OCI-LY7 (cell line): ENCODE measurements around the gene ADAM15. TPM values are rescaled to one million over a fixed set of nuclear protein-coding genes. Genes with fewer than 3 reads are reported as not detected.
A peak's percentile ranks its signal among the peaks of the same experiment; 100 is the strongest.

Experiments
- BruUV-seq: library from RNA; stranded (reverse); fragments of 400-500 nt; replicated peaks from 2 replicates; lab custom pipeline; 2021; lab: Mats Ljungman, UMichigan
- CTCF ChIA-PET: fragments of 300-600 bp; sonication (Branson Sonifier 250); formaldehyde crosslinking; loops from one replicate; lab custom pipeline; 2022; ENCODE audit warnings: antibody characterized with exemption; ENCODE audit not compliant: unreplicated experiment; lab: Charles Lee
- POLR2A ChIA-PET: fragments of 300-600 bp; sonication (Branson Sonifier 250); formaldehyde crosslinking; loops from one replicate; lab custom pipeline; 2022; ENCODE audit warnings: antibody characterized with exemption; lab: Charles Lee
- DNase-seq: peaks from one replicate; pipeline ENCODE4 v3.0.0-alpha.2; 2015; ENCODE audit warnings: low spot score
- H2AFZ ChIP-seq: fragments of 200-600 bp; sonication (generic), shearing (Covaris generic); 2 replicates; pipeline ENCODE4 v1.6.1; 2014; ENCODE audit warnings: mild to moderate bottlenecking, antibody characterized with exemption, low read length, moderate library complexity
- H3K27ac ChIP-seq: fragments of 200-600 bp; sonication (generic); 2 replicates; pipeline ENCODE4 v1.5.1; 2014; ENCODE audit warnings: mixed run types, low read depth, mild to moderate bottlenecking, moderate library complexity, low read length, inconsistent platforms; ENCODE audit not compliant: poor library complexity, severe bottlenecking
- H3K36me3 ChIP-seq: fragments of 200-600 bp; sonication (generic); 2 replicates; pipeline ENCODE4 v1.6.1; 2014; ENCODE audit warnings: mild to moderate bottlenecking, antibody characterized with exemption, low read length, moderate library complexity, mixed read lengths; ENCODE audit not compliant: insufficient read depth
- H3K4me1 ChIP-seq: fragments of 200-600 bp; sonication (generic); 2 replicates; pipeline ENCODE4 v1.5.1; 2014; ENCODE audit warnings: mild to moderate bottlenecking, low read length; ENCODE audit not compliant: insufficient read depth, poor library complexity, severe bottlenecking
- H3K4me2 ChIP-seq: fragments of 200-600 bp; sonication (generic); 2 replicates; pipeline ENCODE4 v1.6.1; 2014; ENCODE audit warnings: mild to moderate bottlenecking, low read length
- H3K4me3 ChIP-seq: fragments of 200-600 bp; sonication (generic); 2 replicates; pipeline ENCODE4 v1.5.1; 2014; ENCODE audit warnings: mild to moderate bottlenecking, low read depth, low read length; ENCODE audit not compliant: poor library complexity, severe bottlenecking
- H3K79me2 ChIP-seq: fragments of 200-600 bp; sonication (generic); 2 replicates; pipeline ENCODE4 v1.6.1; 2016; ENCODE audit warnings: low read depth, mild to moderate bottlenecking, low read length, moderate library complexity, mixed read lengths; ENCODE audit not compliant: insufficient read depth
- H3K9me2 ChIP-seq: fragments of 200-600 bp; sonication (generic); 2 replicates; pipeline ENCODE4 v1.6.1; 2016; ENCODE audit warnings: mild to moderate bottlenecking, low read length, mixed read lengths; ENCODE audit not compliant: insufficient read depth
- H3K9me3 ChIP-seq: fragments of 200-600 bp; sonication (generic); 2 replicates; pipeline ENCODE4 v1.6.1; 2014; ENCODE audit warnings: mild to moderate bottlenecking, mixed run types, low read length, mixed read lengths
- H4K20me1 ChIP-seq: fragments of 200-600 bp; sonication (generic); 2 replicates; pipeline ENCODE4 v1.6.1; 2014; ENCODE audit warnings: mild to moderate bottlenecking, antibody characterized with exemption, low read length, moderate library complexity, mixed read lengths; ENCODE audit not compliant: insufficient read depth
- EZH2phosphoT487 ChIP-seq: fragments of 200-600 bp; sonication (generic); IDR thresholded peaks from 2 replicates; pipeline ENCODE4 v1.6.1; 2018; ENCODE audit warnings: low read depth, borderline replicate concordance, mild to moderate bottlenecking, mixed run types, antibody characterized with exemption, low read length, moderate library complexity, mixed read lengths
- intact Hi-C: fragments of 100-400 bp; cut with micrococcal nuclease; formaldehyde crosslinking; loops from one replicate; pipeline ENCODE4 v1.10.0; 2022; ENCODE audit not compliant: unreplicated experiment
- total RNA-seq, 2 experiments: library from RNA; depleted of rRNA in 1 of 2; stranded (reverse); fragments of >200 nt in 1 of 2; shearing (Covaris generic) in 1 of 2; gene quantifications; 2 replicates each; pipeline ENCODE4 v1.2.3, GENCODE V29; 2014 to 2022
- TF ChIP-seq, protein P1 (sequence below): fragments of 200-600 bp; sonication (generic); conservative IDR thresholded peaks from 2 replicates; pipeline ENCODE4 v1.5.1; 2014; ENCODE audit warnings: mild to moderate bottlenecking, antibody characterized with exemption, low read length, moderate library complexity, mixed read lengths

The ADAM15 gene
- total RNA-seq, 2 experiments from 2014 or later: 19.7 to 56.1 TPM

GRCh38 chr1:155008015-155008941, 42.8 kb upstream of the ADAM15 start:
- Histone ChIP-seq H3K4me3 (no peak overlapping the region), H3K4me2 (peak overlapping the region; percentile 35), H3K9me3 (no peaks in the 10 kb centered on the region), H3K4me1 (peaks cover 76% of the 10 kb centered on the region), H3K9me2 (no peaks in the 10 kb centered on the region), H3K79me2 (peaks cover 4% of the 10 kb centered on the region; the same call in 1 of the 2 replicates), H3K36me3 (no peaks in the 10 kb centered on the region), H2AFZ (no peak overlapping the region), H3K27ac (no peak overlapping the region), H4K20me1 (no peaks in the 10 kb centered on the region)
- BruUV-seq: no TSS peak
- no peak for TF ChIP-seq EZH2phosphoT487
- TF ChIP-seq, protein P1, sequence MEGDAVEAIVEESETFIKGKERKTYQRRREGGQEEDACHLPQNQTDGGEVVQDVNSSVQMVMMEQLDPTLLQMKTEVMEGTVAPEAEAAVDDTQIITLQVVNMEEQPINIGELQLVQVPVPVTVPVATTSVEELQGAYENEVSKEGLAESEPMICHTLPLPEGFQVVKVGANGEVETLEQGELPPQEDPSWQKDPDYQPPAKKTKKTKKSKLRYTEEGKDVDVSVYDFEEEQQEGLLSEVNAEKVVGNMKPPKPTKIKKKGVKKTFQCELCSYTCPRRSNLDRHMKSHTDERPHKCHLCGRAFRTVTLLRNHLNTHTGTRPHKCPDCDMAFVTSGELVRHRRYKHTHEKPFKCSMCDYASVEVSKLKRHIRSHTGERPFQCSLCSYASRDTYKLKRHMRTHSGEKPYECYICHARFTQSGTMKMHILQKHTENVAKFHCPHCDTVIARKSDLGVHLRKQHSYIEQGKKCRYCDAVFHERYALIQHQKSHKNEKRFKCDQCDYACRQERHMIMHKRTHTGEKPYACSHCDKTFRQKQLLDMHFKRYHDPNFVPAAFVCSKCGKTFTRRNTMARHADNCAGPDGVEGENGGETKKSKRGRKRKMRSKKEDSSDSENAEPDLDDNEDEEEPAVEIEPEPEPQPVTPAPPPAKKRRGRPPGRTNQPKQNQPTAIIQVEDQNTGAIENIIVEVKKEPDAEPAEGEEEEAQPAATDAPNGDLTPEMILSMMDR: no peak
- no peak for DNase-seq
- intact Hi-C loops: no loop called here
- CTCF ChIA-PET: interaction anchor here (0.6 kb wide), 1 partner anchor 9 kb away, joined by 3 read pairs; no protein-coding TSS in a partner anchor
- POLR2A ChIA-PET: interaction anchor here (0.6 kb wide), 1 partner anchor 12 kb away, joined by 4 read pairs; no protein-coding TSS in a partner anchor

GRCh38 chr1:155009221-155009711, 41.9 kb upstream of the ADAM15 start:
- Histone ChIP-seq H3K36me3 (no peaks in the 10 kb centered on the region), H3K4me2 (no peak overlapping the region), H3K9me3 (no peaks in the 10 kb centered on the region), H3K4me3 (no peak overlapping the region), H3K4me1 (peaks cover 81% of the 10 kb centered on the region), H3K27ac (no peak overlapping the region), H2AFZ (no peak overlapping the region), H3K9me2 (no peaks in the 10 kb centered on the region), H3K79me2 (no peaks in the 10 kb centered on the region), H4K20me1 (no peaks in the 10 kb centered on the region)
- no TSS peak for BruUV-seq
- CTCF ChIA-PET: no interaction called here
- no peak for DNase-seq
- POLR2A ChIA-PET: no interaction called here
- no peak for TF ChIP-seq EZH2phosphoT487
- TF ChIP-seq, protein P1: no peak
- intact Hi-C loops: no loop called here

DNA sequence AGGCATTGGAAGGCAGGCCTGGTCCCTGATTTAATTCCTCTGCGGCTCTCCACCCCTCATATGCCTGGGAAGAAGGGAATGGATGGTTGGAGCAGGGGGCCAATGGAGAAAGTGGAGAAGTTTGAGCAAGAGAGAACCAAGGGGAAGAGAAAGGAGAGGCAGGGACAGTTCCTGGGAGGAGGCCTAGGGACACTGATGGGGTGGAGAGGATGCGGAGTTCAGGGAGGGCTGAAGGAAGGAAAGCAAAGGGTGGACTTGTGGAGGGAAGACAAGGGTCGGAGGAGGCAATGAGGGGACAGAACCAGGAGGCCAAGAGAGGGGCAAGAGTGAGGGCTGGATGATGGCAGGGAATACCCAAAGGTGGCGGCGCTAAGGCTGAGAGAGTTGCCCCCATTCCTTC, 41.4 kb upstream of the ADAM15 start:
- Histone ChIP-seq H3K4me2 (no peak overlapping the region), H3K4me1 (peaks cover 81% of the 10 kb centered on the region), H3K27ac (no peak overlapping the region), H3K36me3 (peaks cover 1% of the 10 kb centered on the region; the same call in 1 of the 2 replicates), H2AFZ (no peak overlapping the region), H3K4me3 (no peak overlapping the region), H3K79me2 (no peaks in the 10 kb centered on the region), H3K9me3 (no peaks in the 10 kb centered on the region), H3K9me2 (no peaks in the 10 kb centered on the region), H4K20me1 (no peaks in the 10 kb centered on the region)
- intact Hi-C loops: no loop called here
- CTCF ChIA-PET: no interaction called here
- no TSS peak for BruUV-seq
- DNase-seq: no peak
- POLR2A ChIA-PET: no interaction called here
- TF ChIP-seq EZH2phosphoT487: no peak
- TF ChIP-seq, protein P1: no peak
